ENCODE data around the gene TPRG1L. TPM values are rescaled to one million over a fixed set of nuclear protein-coding genes. Genes with fewer than 3 reads are reported as not detected.

The TPRG1L gene
- total RNA-seq, 1 donor from 2014 or later, result 33.7 TPM

- H3K4me1 ChIP-seq (ENCODE audit: insufficient read depth, low read length), result no peaks in the 10 kb centered on the region
- H3K79me2 ChIP-seq (ENCODE audit: insufficient read depth, low read length), result no peaks in the 10 kb centered on the region
- H3K27ac ChIP-seq (ENCODE audit: low read depth, low read length), result no peak overlapping the region
- H3K4me3 ChIP-seq (ENCODE audit: insufficient read depth, low read depth, low read length), result no peak overlapping the region
- no peak for TF ChIP-seq EZH2 (IDR thresholded peaks at IDR 0.05; ENCODE audit: insufficient read depth, low read length)
- no peak for TF ChIP-seq CTCF (IDR thresholded peaks at IDR 0.05; ENCODE audit: insufficient read depth, low read depth, low read length)
- H3K4me3 Mint-ChIP-seq (ENCODE audit: unreplicated experiment), result no peak overlapping the region
- no peak for DNase-seq (ENCODE audit: low read depth)
- no peaks in the 10 kb centered on the region for H3K9me3 Mint-ChIP-seq (ENCODE audit: unreplicated experiment)
- H3K27me3 ChIP-seq (ENCODE audit: insufficient read depth, low read length), result no peaks in the 10 kb centered on the region
- no peak overlapping the region for H2AFZ ChIP-seq (ENCODE audit: low read depth, low read length)
- no peak overlapping the region for H3K9ac ChIP-seq (ENCODE audit: low read length)
- H3K4me2 ChIP-seq (ENCODE audit: low read length), result no peak overlapping the region
- FAIRE-seq, result no peak
- H3K36me3 Mint-ChIP-seq (ENCODE audit: low read depth, unreplicated experiment), result peaks cover 8% of the 10 kb centered on the region
- no peaks in the 10 kb centered on the region for H4K20me1 ChIP-seq (ENCODE audit: insufficient read depth, low read length)
- no peaks in the 10 kb centered on the region for H3K27me3 Mint-ChIP-seq (ENCODE audit: low read depth, unreplicated experiment)
- no peak overlapping the region for H3K27ac Mint-ChIP-seq (ENCODE audit: unreplicated experiment)
- peaks cover 11% of the 10 kb centered on the region for H3K36me3 ChIP-seq (ENCODE audit: insufficient read depth, low read length)
- H3K4me1 Mint-ChIP-seq (ENCODE audit: low read depth, unreplicated experiment), result peaks cover 2% of the 10 kb centered on the region
- no peaks in the 10 kb centered on the region for H3K9me3 ChIP-seq (ENCODE audit: insufficient read depth, low read depth, low read length)
These were observed 18.3 kb downstream of the TPRG1L start for GRCh38 chr1:3642919-3643675.

- H2AFZ ChIP-seq (ENCODE audit: low read depth, low read length), result no peak overlapping the region
- peaks cover 11% of the 10 kb centered on the region for H3K36me3 ChIP-seq (ENCODE audit: insufficient read depth, low read length)
- H3K4me1 Mint-ChIP-seq (ENCODE audit: low read depth, unreplicated experiment), result no peaks in the 10 kb centered on the region
- DNase-seq (ENCODE audit: low read depth) (no peak), FAIRE-seq (no peak)
- H3K27me3 Mint-ChIP-seq (ENCODE audit: low read depth, unreplicated experiment), result no peaks in the 10 kb centered on the region
- no peak overlapping the region for H3K4me2 ChIP-seq (ENCODE audit: low read length)
- no peak overlapping the region for H3K9ac ChIP-seq (ENCODE audit: low read length)
- peaks cover 3% of the 10 kb centered on the region for H3K79me2 ChIP-seq (ENCODE audit: insufficient read depth, low read length)
- H4K20me1 ChIP-seq (ENCODE audit: insufficient read depth, low read length), result no peaks in the 10 kb centered on the region
- no peak overlapping the region for H3K4me3 Mint-ChIP-seq (ENCODE audit: unreplicated experiment)
- TF ChIP-seq CTCF (IDR thresholded peaks at IDR 0.05; ENCODE audit: insufficient read depth, low read depth, low read length) (no peak), EZH2 (IDR thresholded peaks at IDR 0.05; ENCODE audit: insufficient read depth, low read length) (no peak)
- H3K27me3 ChIP-seq (ENCODE audit: insufficient read depth, low read length), result no peaks in the 10 kb centered on the region
- peaks cover 3% of the 10 kb centered on the region for H3K4me1 ChIP-seq (ENCODE audit: insufficient read depth, low read length)
- H3K4me3 ChIP-seq (ENCODE audit: insufficient read depth, low read depth, low read length), result no peak overlapping the region
- H3K9me3 ChIP-seq (ENCODE audit: insufficient read depth, low read depth, low read length), result no peaks in the 10 kb centered on the region
- H3K27ac ChIP-seq (ENCODE audit: low read depth, low read length), result no peak overlapping the region
- H3K36me3 Mint-ChIP-seq (ENCODE audit: low read depth, unreplicated experiment), result peaks cover 3% of the 10 kb centered on the region
- no peaks in the 10 kb centered on the region for H3K9me3 Mint-ChIP-seq (ENCODE audit: unreplicated experiment)
- no peak overlapping the region for H3K27ac Mint-ChIP-seq (ENCODE audit: unreplicated experiment)
These were observed 19.5 kb downstream of the TPRG1L start for GRCh38 chr1:3644273-3644672.

- Mint-ChIP-seq H3K4me3 (ENCODE audit: unreplicated experiment) (no peak overlapping the region), H3K27me3 (ENCODE audit: low read depth, unreplicated experiment) (peaks cover 2% of the 10 kb centered on the region), H3K36me3 (ENCODE audit: low read depth, unreplicated experiment) (peaks cover 3% of the 10 kb centered on the region), H3K4me1 (ENCODE audit: low read depth, unreplicated experiment) (no peaks in the 10 kb centered on the region), H3K9me3 (ENCODE audit: unreplicated experiment) (no peaks in the 10 kb centered on the region), H3K27ac (ENCODE audit: unreplicated experiment) (no peak overlapping the region)
- TF ChIP-seq EZH2 (IDR thresholded peaks at IDR 0.05; ENCODE audit: insufficient read depth, low read length) (no peak), CTCF (IDR thresholded peaks at IDR 0.05; ENCODE audit: insufficient read depth, low read depth, low read length) (no peak)
- Histone ChIP-seq H3K4me1 (ENCODE audit: insufficient read depth, low read length) (peaks cover 6% of the 10 kb centered on the region), H3K79me2 (ENCODE audit: insufficient read depth, low read length) (peaks cover 7% of the 10 kb centered on the region), H2AFZ (ENCODE audit: low read depth, low read length) (no peak overlapping the region), H3K36me3 (ENCODE audit: insufficient read depth, low read length) (peaks cover 11% of the 10 kb centered on the region), H3K9me3 (ENCODE audit: insufficient read depth, low read depth, low read length) (no peaks in the 10 kb centered on the region), H3K27me3 (ENCODE audit: insufficient read depth, low read length) (peaks cover 3% of the 10 kb centered on the region), H3K9ac (ENCODE audit: low read length) (no peak overlapping the region), H3K4me2 (ENCODE audit: low read length) (no peak overlapping the region), H3K4me3 (ENCODE audit: insufficient read depth, low read depth, low read length) (no peak overlapping the region), H3K27ac (ENCODE audit: low read depth, low read length) (no peak overlapping the region), H4K20me1 (ENCODE audit: insufficient read depth, low read length) (no peaks in the 10 kb centered on the region)
- FAIRE-seq, result no peak
- DNase-seq (ENCODE audit: low read depth), result no peak
These were observed 20.4 kb downstream of the TPRG1L start for GRCh38 chr1:3645247-3645646.
